GM23338 (cell line): ENCODE measurements around the gene KIF9. TPM values are rescaled to one million over a fixed set of nuclear protein-coding genes. Genes with fewer than 3 reads are reported as not detected.

Experiments
- ATAC-seq: fragments of 200-7000 bp; cut with Tn5 transposase; 3 replicates; pipeline ENCODE4 v1.9.1; 2020
- DNase-seq: peaks from one replicate; pipeline ENCODE4 v3.0.0-alpha.2; 2015; ENCODE audit warnings: low spot score
- H2AFZ ChIP-seq: fragments of 200-600 bp; sonication (generic); 2 replicates; pipeline ENCODE4 v1.8.0; 2016; ENCODE audit warnings: antibody characterized with exemption, mild to moderate bottlenecking, moderate library complexity
- H3F3A ChIP-seq: fragments of 200-600 bp; sonication (generic); replicated peaks from 2 replicates; pipeline ENCODE4 v1.8.0; 2017; ENCODE audit warnings: antibody characterized with exemption, mixed run types, low read depth
- H3K27ac ChIP-seq: fragments of 200-600 bp; sonication (generic); 2 replicates; pipeline ENCODE4 v1.6.1; 2016; ENCODE audit warnings: low read depth
- H3K27me3 ChIP-seq: fragments of 200-600 bp; sonication (generic); 2 replicates; pipeline ENCODE4 v1.8.0; 2016; ENCODE audit warnings: mild to moderate bottlenecking, mixed run types, moderate library complexity; ENCODE audit not compliant: insufficient read depth
- H3K36me3 ChIP-seq: fragments of 200-600 bp; sonication (generic); 2 replicates; pipeline ENCODE4 v1.8.0; 2016; ENCODE audit warnings: mild to moderate bottlenecking; ENCODE audit not compliant: insufficient read depth
- H3K4me1 ChIP-seq: fragments of 200-600 bp; sonication (generic); 2 replicates; pipeline ENCODE4 v1.8.0; 2016; ENCODE audit warnings: mild to moderate bottlenecking, moderate library complexity; ENCODE audit not compliant: insufficient read depth
- H3K4me2 ChIP-seq: fragments of 200-600 bp; sonication (generic); 2 replicates; pipeline ENCODE4 v1.7.1; 2017; ENCODE audit warnings: mixed run types
- H3K4me3 ChIP-seq: fragments of 200-600 bp; sonication (generic); 2 replicates; pipeline ENCODE4 v1.6.1; 2016; ENCODE audit warnings: mixed run types
- H3K79me2 ChIP-seq: fragments of 200-600 bp; sonication (generic); replicated peaks from 2 replicates; pipeline ENCODE4 v1.8.0; 2017; ENCODE audit warnings: mild to moderate bottlenecking; ENCODE audit not compliant: insufficient read depth
- H3K9me2 ChIP-seq: fragments of 200-600 bp; sonication (generic); 2 replicates; pipeline ENCODE4 v1.8.0; 2017; ENCODE audit not compliant: insufficient read depth
- H4K20me1 ChIP-seq: fragments of 200-600 bp; sonication (generic); replicated peaks from 2 replicates; pipeline ENCODE4 v1.8.0; 2017; ENCODE audit warnings: mild to moderate bottlenecking; ENCODE audit not compliant: insufficient read depth
- H3K27ac Mint-ChIP-seq: 2 replicates; pipeline ENCODE4 v1.8.0; 2020; ENCODE audit warnings: inconsistent platforms, mild to moderate bottlenecking, moderate library complexity, mixed read lengths
- H3K27me3 Mint-ChIP-seq: 3 replicates; pipeline ENCODE4 v1.8.0; 2022; ENCODE audit warnings: low read depth, mild to moderate bottlenecking, moderate library complexity, mixed read lengths, inconsistent platforms; ENCODE audit not compliant: insufficient read depth, poor library complexity
- H3K36me3 Mint-ChIP-seq: 3 replicates; pipeline ENCODE4 v1.8.0; 2021; ENCODE audit warnings: low read depth, mild to moderate bottlenecking, inconsistent platforms, moderate library complexity, mixed read lengths
- H3K4me1 Mint-ChIP-seq: 3 replicates; pipeline ENCODE4 v1.8.0; 2020; ENCODE audit warnings: mild to moderate bottlenecking, inconsistent platforms, mixed read lengths
- H3K4me3 Mint-ChIP-seq: 3 replicates; pipeline ENCODE4 v1.8.0; 2021; ENCODE audit warnings: moderate library complexity, mild to moderate bottlenecking, inconsistent platforms, mixed read lengths
- H3K9me3 Mint-ChIP-seq: 3 replicates; pipeline ENCODE4 v1.8.0; 2020; ENCODE audit warnings: moderate library complexity, mild to moderate bottlenecking, inconsistent platforms, mixed read lengths
- EZH2 ChIP-seq: fragments of 200-600 bp; sonication (generic); IDR thresholded peaks from one replicate; pipeline ENCODE4 v1.8.0; 2017; ENCODE audit warnings: antibody characterized with exemption, mild to moderate bottlenecking, low read depth; ENCODE audit not compliant: unreplicated experiment
- JUNB ChIP-seq: IDR thresholded peaks from one replicate; pipeline ENCODE4 v1.6.1; 2016; ENCODE audit warnings: antibody characterized with exemption; ENCODE audit not compliant: unreplicated experiment
- ZNF331 ChIP-seq: fragments of 250-450 bp; sonication (Bioruptor Pico); IDR thresholded peaks from 2 replicates; pipeline ENCODE4 v1.5.0; 2020; ENCODE audit warnings: low read depth, mild to moderate bottlenecking, moderate library complexity
- polyA plus RNA-seq: library from polyadenylated mRNA; unstranded; fragments of >200 nt; fragmentation: Nextera tagmentation; extraction: Ambion mirVana; gene quantifications from 2 replicates; pipeline ENCODE4 v1.2.1, GENCODE V29; 2016
- total RNA-seq: library from RNA; depleted of rRNA; stranded (reverse); fragments of >200 nt; shearing (Covaris generic); gene quantifications from 2 replicates; pipeline ENCODE4 v1.2.3, GENCODE V29; 2014
- TF ChIP-seq, protein P1 (sequence below): fragments of 250-450 bp; sonication (Bioruptor Pico); IDR thresholded peaks from 2 replicates; pipeline ENCODE4 v1.5.0; 2020; ENCODE audit warnings: mild to moderate bottlenecking, moderate library complexity
- TF ChIP-seq, protein P2 (sequence below): IDR thresholded peaks from one replicate; pipeline ENCODE4 v1.6.1; 2018; ENCODE audit warnings: antibody characterized with exemption; ENCODE audit not compliant: unreplicated experiment
- TF ChIP-seq, protein P3 (sequence below), 2 experiments: fragments of 200-600 bp in 1 of 2; sonication (generic) in 1 of 2; conservative IDR thresholded peaks; 2 replicates each; pipeline versions ENCODE4 v1.5.1 to v1.6.1; 2016 to 2017; ENCODE audit warnings: antibody characterized with exemption in 2 of 2, low read depth in 2 of 2, mild to moderate bottlenecking in 2 of 2, moderate library complexity in 1 of 2

KIF9 gene
- total and polyA plus RNA-seq, 2 experiments from 2014 or later: 12.6 to 14.0 TPM

GRCh38 chr3:47274652-47275051 lies 7.9 kb downstream of the KIF9 start (continued):
- TF ChIP-seq, protein P1, sequence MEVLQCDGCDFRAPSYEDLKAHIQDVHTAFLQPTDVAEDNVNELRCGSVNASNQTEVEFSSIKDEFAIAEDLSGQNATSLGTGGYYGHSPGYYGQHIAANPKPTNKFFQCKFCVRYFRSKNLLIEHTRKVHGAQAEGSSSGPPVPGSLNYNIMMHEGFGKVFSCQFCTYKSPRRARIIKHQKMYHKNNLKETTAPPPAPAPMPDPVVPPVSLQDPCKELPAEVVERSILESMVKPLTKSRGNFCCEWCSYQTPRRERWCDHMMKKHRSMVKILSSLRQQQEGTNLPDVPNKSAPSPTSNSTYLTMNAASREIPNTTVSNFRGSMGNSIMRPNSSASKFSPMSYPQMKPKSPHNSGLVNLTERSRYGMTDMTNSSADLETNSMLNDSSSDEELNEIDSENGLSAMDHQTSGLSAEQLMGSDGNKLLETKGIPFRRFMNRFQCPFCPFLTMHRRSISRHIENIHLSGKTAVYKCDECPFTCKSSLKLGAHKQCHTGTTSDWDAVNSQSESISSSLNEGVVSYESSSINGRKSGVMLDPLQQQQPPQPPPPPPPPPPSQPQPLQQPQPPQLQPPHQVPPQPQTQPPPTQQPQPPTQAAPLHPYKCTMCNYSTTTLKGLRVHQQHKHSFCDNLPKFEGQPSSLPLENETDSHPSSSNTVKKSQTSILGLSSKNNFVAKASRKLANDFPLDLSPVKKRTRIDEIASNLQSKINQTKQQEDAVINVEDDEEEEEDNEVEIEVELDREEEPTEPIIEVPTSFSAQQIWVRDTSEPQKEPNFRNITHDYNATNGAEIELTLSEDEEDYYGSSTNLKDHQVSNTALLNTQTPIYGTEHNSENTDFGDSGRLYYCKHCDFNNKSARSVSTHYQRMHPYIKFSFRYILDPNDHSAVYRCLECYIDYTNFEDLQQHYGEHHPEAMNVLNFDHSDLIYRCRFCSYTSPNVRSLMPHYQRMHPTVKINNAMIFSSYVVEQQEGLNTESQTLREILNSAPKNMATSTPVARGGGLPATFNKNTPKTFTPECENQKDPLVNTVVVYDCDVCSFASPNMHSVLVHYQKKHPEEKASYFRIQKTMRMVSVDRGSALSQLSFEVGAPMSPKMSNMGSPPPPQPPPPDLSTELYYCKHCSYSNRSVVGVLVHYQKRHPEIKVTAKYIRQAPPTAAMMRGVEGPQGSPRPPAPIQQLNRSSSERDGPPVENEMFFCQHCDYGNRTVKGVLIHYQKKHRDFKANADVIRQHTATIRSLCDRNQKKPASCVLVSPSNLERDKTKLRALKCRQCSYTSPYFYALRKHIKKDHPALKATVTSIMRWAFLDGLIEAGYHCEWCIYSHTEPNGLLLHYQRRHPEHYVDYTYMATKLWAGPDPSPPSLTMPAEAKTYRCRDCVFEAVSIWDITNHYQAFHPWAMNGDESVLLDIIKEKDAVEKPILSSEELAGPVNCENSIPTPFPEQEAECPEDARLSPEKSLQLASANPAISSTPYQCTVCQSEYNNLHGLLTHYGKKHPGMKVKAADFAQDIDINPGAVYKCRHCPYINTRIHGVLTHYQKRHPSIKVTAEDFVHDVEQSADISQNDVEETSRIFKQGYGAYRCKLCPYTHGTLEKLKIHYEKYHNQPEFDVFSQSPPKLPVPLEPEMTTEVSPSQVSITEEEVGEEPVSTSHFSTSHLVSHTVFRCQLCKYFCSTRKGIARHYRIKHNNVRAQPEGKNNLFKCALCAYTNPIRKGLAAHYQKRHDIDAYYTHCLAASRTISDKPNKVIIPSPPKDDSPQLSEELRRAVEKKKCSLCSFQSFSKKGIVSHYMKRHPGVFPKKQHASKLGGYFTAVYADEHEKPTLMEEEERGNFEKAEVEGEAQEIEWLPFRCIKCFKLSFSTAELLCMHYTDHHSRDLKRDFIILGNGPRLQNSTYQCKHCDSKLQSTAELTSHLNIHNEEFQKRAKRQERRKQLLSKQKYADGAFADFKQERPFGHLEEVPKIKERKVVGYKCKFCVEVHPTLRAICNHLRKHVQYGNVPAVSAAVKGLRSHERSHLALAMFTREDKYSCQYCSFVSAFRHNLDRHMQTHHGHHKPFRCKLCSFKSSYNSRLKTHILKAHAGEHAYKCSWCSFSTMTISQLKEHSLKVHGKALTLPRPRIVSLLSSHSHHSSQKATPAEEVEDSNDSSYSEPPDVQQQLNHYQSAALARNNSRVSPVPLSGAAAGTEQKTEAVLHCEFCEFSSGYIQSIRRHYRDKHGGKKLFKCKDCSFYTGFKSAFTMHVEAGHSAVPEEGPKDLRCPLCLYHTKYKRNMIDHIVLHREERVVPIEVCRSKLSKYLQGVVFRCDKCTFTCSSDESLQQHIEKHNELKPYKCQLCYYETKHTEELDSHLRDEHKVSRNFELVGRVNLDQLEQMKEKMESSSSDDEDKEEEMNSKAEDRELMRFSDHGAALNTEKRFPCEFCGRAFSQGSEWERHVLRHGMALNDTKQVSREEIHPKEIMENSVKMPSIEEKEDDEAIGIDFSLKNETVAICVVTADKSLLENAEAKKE (CRISPR knock-in tag): no peak
- TF ChIP-seq JUNB (no peak), EZH2 (no peak), ZNF331 (CRISPR knock-in tag) (no peak)

DNA sequence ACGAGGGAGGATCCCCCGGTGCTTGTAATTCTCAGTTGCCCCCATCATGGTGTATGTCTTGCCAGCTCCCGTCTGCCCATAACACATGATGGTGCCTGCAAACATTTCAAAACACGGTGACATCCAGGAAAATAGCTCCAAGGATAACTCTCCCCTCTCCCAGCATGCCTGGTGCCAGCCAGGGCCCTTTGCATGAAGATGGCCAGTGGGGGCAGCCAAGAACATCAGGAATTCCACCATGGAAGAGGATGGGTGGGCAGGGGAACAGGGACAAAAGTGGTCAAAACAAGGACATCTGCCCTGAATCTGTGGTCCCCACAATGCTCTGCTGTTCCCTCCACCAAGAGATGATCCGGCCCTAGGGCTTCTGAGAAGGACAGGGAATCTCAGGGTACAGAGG lies 9.0 kb downstream of the KIF9 start:
- H3K79me2 ChIP-seq: no peaks in the 10 kb centered on the region
- peaks cover 3% of the 10 kb centered on the region; the same call in 1 of the 2 replicates for H3K9me2 ChIP-seq
- H3K27ac ChIP-seq: no peak overlapping the region
- DNase-seq (peak; percentile 30), ATAC-seq (peak; percentile 82)
- no peaks in the 10 kb centered on the region for H3K27me3 ChIP-seq
- TF ChIP-seq, protein P2, sequence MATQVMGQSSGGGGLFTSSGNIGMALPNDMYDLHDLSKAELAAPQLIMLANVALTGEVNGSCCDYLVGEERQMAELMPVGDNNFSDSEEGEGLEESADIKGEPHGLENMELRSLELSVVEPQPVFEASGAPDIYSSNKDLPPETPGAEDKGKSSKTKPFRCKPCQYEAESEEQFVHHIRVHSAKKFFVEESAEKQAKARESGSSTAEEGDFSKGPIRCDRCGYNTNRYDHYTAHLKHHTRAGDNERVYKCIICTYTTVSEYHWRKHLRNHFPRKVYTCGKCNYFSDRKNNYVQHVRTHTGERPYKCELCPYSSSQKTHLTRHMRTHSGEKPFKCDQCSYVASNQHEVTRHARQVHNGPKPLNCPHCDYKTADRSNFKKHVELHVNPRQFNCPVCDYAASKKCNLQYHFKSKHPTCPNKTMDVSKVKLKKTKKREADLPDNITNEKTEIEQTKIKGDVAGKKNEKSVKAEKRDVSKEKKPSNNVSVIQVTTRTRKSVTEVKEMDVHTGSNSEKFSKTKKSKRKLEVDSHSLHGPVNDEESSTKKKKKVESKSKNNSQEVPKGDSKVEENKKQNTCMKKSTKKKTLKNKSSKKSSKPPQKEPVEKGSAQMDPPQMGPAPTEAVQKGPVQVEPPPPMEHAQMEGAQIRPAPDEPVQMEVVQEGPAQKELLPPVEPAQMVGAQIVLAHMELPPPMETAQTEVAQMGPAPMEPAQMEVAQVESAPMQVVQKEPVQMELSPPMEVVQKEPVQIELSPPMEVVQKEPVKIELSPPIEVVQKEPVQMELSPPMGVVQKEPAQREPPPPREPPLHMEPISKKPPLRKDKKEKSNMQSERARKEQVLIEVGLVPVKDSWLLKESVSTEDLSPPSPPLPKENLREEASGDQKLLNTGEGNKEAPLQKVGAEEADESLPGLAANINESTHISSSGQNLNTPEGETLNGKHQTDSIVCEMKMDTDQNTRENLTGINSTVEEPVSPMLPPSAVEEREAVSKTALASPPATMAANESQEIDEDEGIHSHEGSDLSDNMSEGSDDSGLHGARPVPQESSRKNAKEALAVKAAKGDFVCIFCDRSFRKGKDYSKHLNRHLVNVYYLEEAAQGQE: no peak
- TF ChIP-seq, protein P3, sequence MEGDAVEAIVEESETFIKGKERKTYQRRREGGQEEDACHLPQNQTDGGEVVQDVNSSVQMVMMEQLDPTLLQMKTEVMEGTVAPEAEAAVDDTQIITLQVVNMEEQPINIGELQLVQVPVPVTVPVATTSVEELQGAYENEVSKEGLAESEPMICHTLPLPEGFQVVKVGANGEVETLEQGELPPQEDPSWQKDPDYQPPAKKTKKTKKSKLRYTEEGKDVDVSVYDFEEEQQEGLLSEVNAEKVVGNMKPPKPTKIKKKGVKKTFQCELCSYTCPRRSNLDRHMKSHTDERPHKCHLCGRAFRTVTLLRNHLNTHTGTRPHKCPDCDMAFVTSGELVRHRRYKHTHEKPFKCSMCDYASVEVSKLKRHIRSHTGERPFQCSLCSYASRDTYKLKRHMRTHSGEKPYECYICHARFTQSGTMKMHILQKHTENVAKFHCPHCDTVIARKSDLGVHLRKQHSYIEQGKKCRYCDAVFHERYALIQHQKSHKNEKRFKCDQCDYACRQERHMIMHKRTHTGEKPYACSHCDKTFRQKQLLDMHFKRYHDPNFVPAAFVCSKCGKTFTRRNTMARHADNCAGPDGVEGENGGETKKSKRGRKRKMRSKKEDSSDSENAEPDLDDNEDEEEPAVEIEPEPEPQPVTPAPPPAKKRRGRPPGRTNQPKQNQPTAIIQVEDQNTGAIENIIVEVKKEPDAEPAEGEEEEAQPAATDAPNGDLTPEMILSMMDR (conservative IDR thresholded peaks at IDR 0.05; ENCODE audit: low read depth in 2 of 2): peak in 1 of 2 experiments; percentile 31; a peak in 2 of 4 replicates
- TF ChIP-seq JUNB: no peak
- H3K4me1 ChIP-seq: no peaks in the 10 kb centered on the region
- no peaks in the 10 kb centered on the region for H4K20me1 ChIP-seq
- H3K4me2 ChIP-seq: no peak overlapping the region
- H3F3A ChIP-seq: no peaks in the 10 kb centered on the region
- H3K36me3 ChIP-seq: no peaks in the 10 kb centered on the region
- Mint-ChIP-seq H3K4me3 (no peak overlapping the region), H3K27ac (no peak overlapping the region), H3K9me3 (no peaks in the 10 kb centered on the region), H3K27me3 (peaks cover 2% of the 10 kb centered on the region), H3K36me3 (no peaks in the 10 kb centered on the region), H3K4me1 (no peaks in the 10 kb centered on the region; the same call in 2 of the 3 replicates)
- no peak overlapping the region for H2AFZ ChIP-seq
- no peak overlapping the region for H3K4me3 ChIP-seq
